GM21576 (cell line): Measurements from ENCODE around the gene BCL7B.
"Not testable (repeated sequence)": the region's sequence is repeated elsewhere in the genome, so short reads cannot be mapped to it uniquely, and the experiment has no call there.

Source experiments
- ATAC-seq: cut with Tn5 transposase; IDR thresholded peaks from one replicate; pipeline ENCODE4 v1.9.1; 2021; ENCODE audit warnings: mild to moderate bottlenecking, moderate library complexity; ENCODE audit not compliant: unreplicated experiment

The BCL7B gene

GRCh38 chr7:73537051-73537450 lies 20.4 kb downstream of the BCL7B start:
- no peak for ATAC-seq

GRCh38 chr7:73536479-73536878 lies 21.0 kb downstream of the BCL7B start:
- no peak for ATAC-seq

- not testable (repeated sequence) for ATAC-seq
These were observed 21.6 kb downstream of the BCL7B start for GRCh38 chr7:73535918-73536317.

- ATAC-seq: no peak
These were observed 23.7 kb downstream of the BCL7B start for GRCh38 chr7:73533742-73534141.

- no peak for ATAC-seq
These were observed 25.3 kb downstream of the BCL7B start for GRCh38 chr7:73532224-73532623.

GRCh38 chr7:73530800-73531199 lies 26.7 kb downstream of the BCL7B start:
- ATAC-seq: no peak

GRCh38 chr7:73526896-73527821 lies 30.3 kb downstream of the BCL7B start:
- no peak for ATAC-seq

GRCh38 chr7:73526158-73526494 lies 31.4 kb downstream of the BCL7B start:
- ATAC-seq: not testable (repeated sequence)

- peak; percentile 83 for ATAC-seq
These were observed 35.2 kb downstream of the BCL7B start, which contains the start of gene BAZ1B for GRCh38 chr7:73522105-73522872. Gene BAZ1B, minus strand, starts transcription at chr7:73522293. Its CDS starts 360 bp downstream, at chr7:73521933.

GRCh38 chr7:73521636-73522104 lies 35.8 kb downstream of the BCL7B start:
- peak; percentile 27 for ATAC-seq

- ATAC-seq: no peak
These were observed 36.5 kb downstream of the BCL7B start for GRCh38 chr7:73520673-73521635.

GRCh38 chr7:73519867-73520672 lies 37.4 kb downstream of the BCL7B start:
- no peak for ATAC-seq

- ATAC-seq: no peak
These were observed 39.0 kb downstream of the BCL7B start for GRCh38 chr7:73518470-73518869.

- no peak for ATAC-seq
These were observed 40.1 kb downstream of the BCL7B start for GRCh38 chr7:73517241-73517995.

- ATAC-seq: no peak
These were observed 42.3 kb downstream of the BCL7B start for GRCh38 chr7:73515178-73515577.

- ATAC-seq: no peak
These were observed 45.3 kb downstream of the BCL7B start for GRCh38 chr7:73512018-73512780.

- no peak for ATAC-seq
These were observed 48.0 kb downstream of the BCL7B start for GRCh38 chr7:73509463-73509862.

GRCh38 chr7:73507556-73507955 lies 49.9 kb downstream of the BCL7B start:
- no peak for ATAC-seq
